MCF 10A (cell line): ENCODE results near the gene RPS21. TPM values are rescaled to one million over a fixed set of nuclear protein-coding genes. Genes with fewer than 3 reads are reported as not detected.
A peak's percentile ranks its signal among the peaks of the same experiment; 100 is the strongest.

Source experiments
- BruUV-seq: library from RNA; stranded (reverse); fragments of 400-500 nt; replicated peaks from 2 replicates; lab custom pipeline; 2021; lab: Mats Ljungman, UMichigan
- CTCF ChIA-PET: fragments of 300-600 bp; sonication (Branson Sonifier 250); formaldehyde crosslinking; extraction: SDS; loops from one replicate; lab custom pipeline; 2021; ENCODE audit warnings: antibody characterized with exemption, inconsistent platforms; lab: Yijun Ruan, JAX
- POLR2A ChIA-PET: fragments of 300-600, 350-650 bp; sonication (Branson Sonifier 250); formaldehyde crosslinking; extraction: SDS; loops from one replicate; lab custom pipeline; 2020; ENCODE audit warnings: antibody characterized with exemption, inconsistent platforms; lab: Yijun Ruan, JAX
- DNase-seq: peaks from one replicate; pipeline ENCODE4 v3.0.0-alpha.2; 2018; ENCODE audit not compliant: unreplicated experiment
- H3K27ac Mint-ChIP-seq: one replicate; pipeline ENCODE4 v1.8.0; 2022; ENCODE audit warnings: mild to moderate bottlenecking, low read depth, mixed read lengths; ENCODE audit not compliant: unreplicated experiment
- H3K27me3 Mint-ChIP-seq: one replicate; pipeline ENCODE4 v1.8.0; 2022; ENCODE audit warnings: mixed read lengths; ENCODE audit not compliant: insufficient read depth, unreplicated experiment
- H3K36me3 Mint-ChIP-seq: one replicate; pipeline ENCODE4 v1.8.0; 2022; ENCODE audit warnings: mild to moderate bottlenecking, moderate library complexity, mixed read lengths; ENCODE audit not compliant: insufficient read depth, unreplicated experiment
- H3K4me1 Mint-ChIP-seq: one replicate; pipeline ENCODE4 v1.8.0; 2022; ENCODE audit warnings: mixed read lengths; ENCODE audit not compliant: insufficient read depth, unreplicated experiment
- H3K4me3 Mint-ChIP-seq: one replicate; pipeline ENCODE4 v1.8.0; 2022; ENCODE audit warnings: mild to moderate bottlenecking, moderate library complexity, mixed read lengths; ENCODE audit not compliant: unreplicated experiment
- H3K9me3 Mint-ChIP-seq: one replicate; pipeline ENCODE4 v1.8.0; 2022; ENCODE audit warnings: mixed read lengths; ENCODE audit not compliant: unreplicated experiment
- CTCF ChIP-seq: fragments of 200-600 bp; IDR thresholded peaks from one replicate; pipeline ENCODE4 v1.8.0; 2022; ENCODE audit warnings: antibody characterized with exemption, mild to moderate bottlenecking; ENCODE audit not compliant: unreplicated experiment
- intact Hi-C: fragments of 100-400 bp; cut with micrococcal nuclease; formaldehyde crosslinking; loops from 2 replicates; pipeline ENCODE4 v1.14.1; 2022
- total RNA-seq: library from RNA; stranded (reverse); gene quantifications from 2 replicates; pipeline ENCODE4 v1.2.3, GENCODE V29; 2022

The RPS21 gene
- total RNA-seq, 1 experiment from 2014 or later: 2,055 TPM

- intact Hi-C loops: no loop called here
- Mint-ChIP-seq H3K27ac (no peak overlapping the region), H3K4me3 (no peak overlapping the region), H3K9me3 (no peaks in the 10 kb centered on the region), H3K27me3 (no peaks in the 10 kb centered on the region), H3K4me1 (peaks cover 13% of the 10 kb centered on the region), H3K36me3 (peaks cover 7% of the 10 kb centered on the region)
- POLR2A ChIA-PET: interaction anchor here (2.7 kb wide), 1 partner anchor 17 kb away, joined by 7 read pairs; the partner anchor contains the start of gene RPS21
- no TSS peak for BruUV-seq
- TF ChIP-seq CTCF: no peak
- CTCF ChIA-PET: interaction anchor here (0.7 to 1.5 kb wide), 2 partner anchors 11 to 219 kb away, joined by 4 to 6 read pairs; no protein-coding TSS in a partner anchor
- no peak for DNase-seq
Measured at GRCh38 chr20:62404112-62404665, 17.3 kb downstream of the RPS21 start.

GRCh38 chr20:62404761-62405107 is 17.8 kb downstream of the RPS21 start:
- POLR2A ChIA-PET: interaction anchor here (0.7 to 2.7 kb wide), 3 partner anchors 11 to 18 kb away, joined by 3 to 7 read pairs (median 7); partner anchors contain the start of gene RPS21
- Mint-ChIP-seq H3K27me3 (no peaks in the 10 kb centered on the region), H3K9me3 (no peaks in the 10 kb centered on the region), H3K4me3 (no peak overlapping the region), H3K27ac (no peak overlapping the region), H3K4me1 (peaks cover 17% of the 10 kb centered on the region), H3K36me3 (peaks cover 7% of the 10 kb centered on the region)
- CTCF ChIA-PET: interaction anchor here (0.7 kb wide), 1 partner anchor 219 kb away, joined by 4 read pairs; no protein-coding TSS in a partner anchor
- DNase-seq: no peak
- no TSS peak for BruUV-seq
- no peak for TF ChIP-seq CTCF
- intact Hi-C loops: loop anchor here (1.0 kb wide), 1 partner anchor 39 kb away; no protein-coding TSS in a partner anchor

- TF ChIP-seq CTCF: peak; percentile 45
- peak overlapping the region; percentile 71 for H3K4me3 Mint-ChIP-seq
- no peaks in the 10 kb centered on the region for H3K27me3 Mint-ChIP-seq
- H3K9me3 Mint-ChIP-seq: no peaks in the 10 kb centered on the region
- peaks cover 17% of the 10 kb centered on the region for H3K4me1 Mint-ChIP-seq
- POLR2A ChIA-PET: interaction anchor here (0.7 to 2.7 kb wide), 5 partner anchors 12 to 100 kb away, joined by 3 to 7 read pairs (median 3); partner anchors contain the start of gene RPS21
- peaks cover 7% of the 10 kb centered on the region for H3K36me3 Mint-ChIP-seq
- intact Hi-C loops: loop anchor here (1.0 kb wide), 1 partner anchor 40 kb away; no protein-coding TSS in a partner anchor
- H3K27ac Mint-ChIP-seq: no peak overlapping the region
- CTCF ChIA-PET: interaction anchor here (0.6 to 0.7 kb wide), 2 partner anchors 102 to 199 kb away, joined by 3 read pairs; no protein-coding TSS in a partner anchor
- TSS peak; percentile 23 for BruUV-seq
- DNase-seq: peak; percentile 72
Measured at GRCh38 chr20:62405108-62405980, 18.4 kb downstream of the RPS21 start.
